ENCODE measurements around the gene SERPINB11. TPM values are rescaled to one million over a fixed set of nuclear protein-coding genes. Genes with fewer than 3 reads are reported as not detected.

Gene SERPINB11
- total RNA-seq, 1 donor from 2014 or later, result not detected

DNA sequence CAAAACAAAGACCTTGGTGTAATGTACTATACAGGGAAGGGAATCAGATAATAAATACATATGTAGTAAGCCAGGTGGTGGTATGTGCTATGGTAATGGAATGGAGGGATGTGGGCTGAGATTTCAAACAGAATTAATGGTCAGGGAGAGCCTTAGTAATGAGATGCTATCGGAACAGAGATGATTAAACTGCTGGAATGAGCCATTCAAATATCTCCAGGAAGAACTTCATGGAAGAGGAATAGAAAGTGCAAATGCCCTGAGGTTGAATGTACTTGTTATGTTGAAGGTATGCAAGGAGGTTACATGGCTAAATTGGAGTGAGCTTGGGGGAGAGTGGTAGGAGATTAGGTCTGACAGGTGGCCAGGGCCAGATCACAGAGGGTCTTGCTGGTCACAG lies 5.1 kb downstream of the SERPINB11 start:
- Mint-ChIP-seq H3K4me1 (no peaks in the 10 kb centered on the region), H3K9me3 (peaks cover 5% of the 10 kb centered on the region), H3K27me3 (ENCODE audit: low read depth) (peaks cover 6% of the 10 kb centered on the region), H3K4me3 (no peak overlapping the region), H3K36me3 (no peaks in the 10 kb centered on the region), H3K27ac (no peak overlapping the region)
- no peak for TF ChIP-seq CTCF (IDR thresholded peaks at IDR 0.05; ENCODE audit: unreplicated experiment)
- DNase-seq (ENCODE audit: low spot score in 2 of 2, unreplicated experiment in 2 of 2), result no peak

DNA sequence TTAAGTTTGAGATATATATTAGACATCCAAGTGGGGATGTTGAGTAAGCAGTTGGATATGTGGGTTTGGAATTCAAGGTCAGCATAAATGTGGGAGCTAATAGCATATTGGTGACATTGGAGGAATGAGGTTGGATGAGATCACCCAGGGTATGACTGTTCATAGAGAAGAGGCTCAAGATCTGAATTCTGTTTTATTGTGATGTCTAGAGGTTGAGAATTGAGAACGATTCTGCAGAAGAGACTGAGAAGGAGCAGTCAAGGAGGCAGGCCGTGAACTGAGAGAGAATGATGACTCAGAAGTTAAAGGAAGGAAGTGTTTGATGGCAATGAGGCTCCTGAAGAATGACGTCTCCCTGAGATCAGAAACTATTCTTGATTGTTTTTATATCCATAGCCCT lies 5.9 kb downstream of the SERPINB11 start:
- no peak for DNase-seq (ENCODE audit: low spot score in 2 of 2, unreplicated experiment in 2 of 2)
- Mint-ChIP-seq H3K27me3 (ENCODE audit: low read depth) (peaks cover 2% of the 10 kb centered on the region), H3K36me3 (peaks cover 2% of the 10 kb centered on the region), H3K4me3 (no peak overlapping the region), H3K27ac (no peak overlapping the region), H3K4me1 (no peaks in the 10 kb centered on the region), H3K9me3 (peaks cover 13% of the 10 kb centered on the region)
- no peak for TF ChIP-seq CTCF (IDR thresholded peaks at IDR 0.05; ENCODE audit: unreplicated experiment)

GRCh38 chr18:63725682-63726480 lies 23.1 kb downstream of the SERPINB11 start:
- H3K27me3 Mint-ChIP-seq (ENCODE audit: low read depth), result peaks cover 2% of the 10 kb centered on the region
- H3K4me1 Mint-ChIP-seq, result no peaks in the 10 kb centered on the region
- peaks cover 3% of the 10 kb centered on the region for H3K9me3 Mint-ChIP-seq
- no peak for TF ChIP-seq CTCF (IDR thresholded peaks at IDR 0.05; ENCODE audit: unreplicated experiment)
- no peak overlapping the region for H3K27ac Mint-ChIP-seq
- no peak overlapping the region for H3K4me3 Mint-ChIP-seq
- no peaks in the 10 kb centered on the region for H3K36me3 Mint-ChIP-seq
- DNase-seq (ENCODE audit: low spot score in 2 of 2, unreplicated experiment in 2 of 2), result no peak

GRCh38 chr18:63730773-63731172 lies 28.0 kb downstream of the SERPINB11 start:
- no peaks in the 10 kb centered on the region for H3K27me3 Mint-ChIP-seq (ENCODE audit: low read depth)
- H3K4me1 Mint-ChIP-seq, result no peaks in the 10 kb centered on the region
- no peak for DNase-seq (ENCODE audit: low spot score in 2 of 2, unreplicated experiment in 2 of 2)
- no peaks in the 10 kb centered on the region for H3K36me3 Mint-ChIP-seq
- H3K4me3 Mint-ChIP-seq, result no peak overlapping the region
- H3K27ac Mint-ChIP-seq, result no peak overlapping the region
- H3K9me3 Mint-ChIP-seq, result peaks cover 16% of the 10 kb centered on the region
- no peak for TF ChIP-seq CTCF (IDR thresholded peaks at IDR 0.05; ENCODE audit: unreplicated experiment)

DNA sequence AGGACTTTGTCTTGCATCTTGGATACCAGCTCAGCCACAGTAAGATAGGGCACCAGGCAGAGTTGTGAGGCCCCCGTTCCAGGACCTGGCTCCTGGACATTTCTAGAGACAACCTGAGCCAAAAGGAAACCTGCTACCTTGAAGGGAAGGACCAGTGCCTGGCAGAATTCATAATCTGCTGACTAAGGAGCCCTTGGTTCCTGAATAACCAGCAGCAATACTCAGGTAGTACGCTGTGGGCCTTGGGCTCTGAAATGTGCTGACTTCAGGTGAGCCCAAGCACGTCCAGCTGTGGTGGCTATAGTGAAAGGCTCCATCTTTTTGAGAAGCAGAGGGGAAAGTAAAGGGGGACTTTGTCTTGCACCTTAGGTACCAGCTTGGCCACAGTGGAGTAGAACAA lies 28.5 kb downstream of the SERPINB11 start:
- DNase-seq (ENCODE audit: low spot score in 2 of 2, unreplicated experiment in 2 of 2), result no peak
- Mint-ChIP-seq H3K9me3 (peaks cover 16% of the 10 kb centered on the region), H3K4me1 (no peaks in the 10 kb centered on the region), H3K4me3 (no peak overlapping the region), H3K36me3 (no peaks in the 10 kb centered on the region), H3K27ac (no peak overlapping the region), H3K27me3 (ENCODE audit: low read depth) (no peaks in the 10 kb centered on the region)
- TF ChIP-seq CTCF (IDR thresholded peaks at IDR 0.05; ENCODE audit: unreplicated experiment), result no peak
